HTR-8/SVneo (cell line): Measurements from ENCODE around the gene PSMB10.

ENCODE experiments used
- DNase-seq: peaks from one replicate; pipeline ENCODE4 v3.0.0; 2011; ENCODE audit warnings: low spot score, mixed read lengths; ENCODE audit not compliant: insufficient read length
- FAIRE-seq: peaks from 2 replicates; lab custom pipeline; 2011; peaks lifted over from hg19 to GRCh38; lab: Jason Lieb, UNC

PSMB10 gene

DNA sequence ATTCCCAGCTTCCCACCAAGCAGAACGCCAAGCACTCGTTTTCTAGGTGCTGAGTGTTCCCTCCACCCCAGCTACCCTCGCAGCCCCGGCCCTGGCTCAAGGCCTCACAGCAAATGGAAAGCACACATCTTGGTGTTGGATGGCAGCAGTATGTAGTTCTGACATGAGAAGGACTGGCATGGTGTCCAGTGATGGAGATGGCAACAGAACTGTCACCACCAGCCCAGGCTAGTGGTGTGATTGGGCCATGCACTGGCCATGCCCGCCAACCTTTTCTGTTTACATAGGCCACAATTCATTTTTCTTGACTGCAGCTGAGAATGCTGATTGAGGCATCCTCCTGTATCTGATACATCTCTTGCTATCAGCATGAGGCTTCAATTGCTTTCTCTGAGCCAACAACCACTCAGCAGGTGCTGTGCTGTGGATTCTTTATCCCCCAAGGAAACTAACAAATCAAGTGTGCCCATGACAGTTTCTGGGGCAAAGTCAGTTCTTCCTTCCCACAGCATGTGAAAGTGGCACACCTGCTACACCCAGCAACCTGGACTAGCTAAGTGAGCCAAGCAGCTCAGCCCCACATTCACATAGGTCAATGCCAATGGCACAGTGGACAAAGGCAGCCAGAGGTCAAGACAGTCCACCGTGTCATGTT, 28.0 kb upstream of the PSMB10 start:
- no peak for FAIRE-seq
- DNase-seq = no peak

DNA sequence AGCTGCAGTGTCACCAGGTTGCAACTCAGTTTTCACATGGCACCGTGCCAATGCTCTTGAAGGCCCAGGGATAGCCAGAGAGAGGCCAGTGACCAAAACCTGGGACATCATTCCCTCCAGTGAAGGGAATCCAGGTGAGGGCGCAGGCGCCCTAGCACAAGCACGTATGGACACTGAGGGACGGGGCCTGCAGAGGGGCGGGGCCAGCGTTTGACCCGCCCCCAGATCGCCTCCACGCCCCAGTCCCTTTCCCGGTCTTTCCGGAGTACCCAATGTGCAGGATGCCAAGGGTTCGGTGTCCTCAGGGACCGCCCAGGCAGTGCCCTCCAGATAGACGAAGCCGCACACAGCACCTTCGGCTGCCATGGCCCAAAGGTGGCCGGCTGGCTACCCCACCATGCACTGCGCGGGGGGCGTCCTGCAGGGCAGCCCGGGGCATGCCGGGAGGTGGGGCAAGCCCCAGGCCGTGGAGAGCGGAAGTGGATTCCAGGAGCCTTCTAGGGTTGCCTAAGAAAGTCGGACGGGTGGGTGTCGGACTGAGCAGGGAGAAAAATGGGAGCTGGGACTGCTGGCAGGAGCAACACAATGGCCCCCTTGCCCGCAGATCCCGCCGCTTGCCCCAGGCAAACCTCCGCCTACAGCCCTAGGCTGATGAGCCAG, 27.1 kb upstream of the PSMB10 start:
- no peak for DNase-seq
- FAIRE-seq = no peak

- DNase-seq = no peak
- no peak for FAIRE-seq
Observed at GRCh38 chr16:67963292-67963661, 26.6 kb upstream of the PSMB10 start.

DNA sequence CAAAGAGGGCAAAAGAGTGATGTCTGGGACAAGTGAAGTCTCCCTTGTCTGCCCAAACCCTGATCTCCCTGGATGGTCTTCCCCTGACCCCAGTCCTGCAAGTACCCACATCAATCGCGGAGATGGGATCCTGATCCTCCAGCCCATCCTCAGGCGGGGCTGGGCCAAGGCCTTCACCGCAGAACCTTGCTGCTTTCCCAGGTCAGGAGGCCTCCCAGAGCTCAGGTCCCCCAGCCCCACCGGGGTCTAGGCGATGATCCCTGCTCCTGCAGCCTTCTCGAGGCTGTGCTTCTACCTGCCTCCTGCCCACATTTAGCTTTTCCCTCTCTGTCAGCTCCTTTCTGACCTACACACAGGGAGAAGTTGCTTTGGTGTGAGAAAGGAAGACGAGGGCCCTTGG, 25.5 kb upstream of the PSMB10 start:
- DNase-seq (no peak), FAIRE-seq (peak; percentile 20)

GRCh38 chr16:67961551-67961957, 24.9 kb upstream of the PSMB10 start:
- no peak for DNase-seq
- FAIRE-seq = no peak

DNA sequence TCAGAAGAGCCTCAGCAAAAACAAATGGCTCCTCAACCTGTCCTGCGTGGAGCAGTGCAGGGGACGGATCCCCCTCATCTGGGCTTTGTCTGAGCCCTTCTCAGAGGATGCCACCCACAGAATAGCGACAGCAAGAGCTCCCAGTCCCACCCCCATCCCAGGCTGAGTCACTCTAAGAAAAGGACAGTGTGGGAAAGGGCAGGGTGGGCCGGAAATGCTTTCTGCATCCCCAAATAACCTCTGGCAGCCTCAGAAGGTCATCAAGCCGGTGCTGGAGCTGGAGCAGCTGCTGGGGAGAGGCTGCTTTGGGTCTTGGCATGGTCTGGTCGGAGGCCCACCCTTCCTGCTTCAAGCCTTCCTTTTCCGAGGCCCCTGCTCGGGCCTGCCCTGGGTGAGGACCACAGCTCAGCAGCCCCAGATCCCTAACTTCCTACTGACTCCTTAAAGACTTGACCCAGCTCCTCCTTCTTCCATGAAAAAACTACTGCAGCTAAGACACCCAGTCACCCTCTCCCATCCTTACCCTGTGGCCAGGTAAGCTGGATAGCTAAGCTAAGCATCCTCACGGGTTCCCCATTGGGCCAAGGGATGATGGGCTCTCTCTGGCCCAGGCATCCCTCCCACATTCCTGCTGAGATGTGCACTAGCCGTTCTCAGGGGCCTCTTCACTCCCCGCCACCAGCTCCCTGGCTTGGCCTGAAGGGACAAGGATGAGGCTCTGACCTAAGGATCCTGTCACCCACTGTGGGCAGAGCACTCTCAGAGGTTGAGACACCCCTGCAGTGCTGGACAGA, 23.1 kb upstream of the PSMB10 start:
- FAIRE-seq = no peak

DNA sequence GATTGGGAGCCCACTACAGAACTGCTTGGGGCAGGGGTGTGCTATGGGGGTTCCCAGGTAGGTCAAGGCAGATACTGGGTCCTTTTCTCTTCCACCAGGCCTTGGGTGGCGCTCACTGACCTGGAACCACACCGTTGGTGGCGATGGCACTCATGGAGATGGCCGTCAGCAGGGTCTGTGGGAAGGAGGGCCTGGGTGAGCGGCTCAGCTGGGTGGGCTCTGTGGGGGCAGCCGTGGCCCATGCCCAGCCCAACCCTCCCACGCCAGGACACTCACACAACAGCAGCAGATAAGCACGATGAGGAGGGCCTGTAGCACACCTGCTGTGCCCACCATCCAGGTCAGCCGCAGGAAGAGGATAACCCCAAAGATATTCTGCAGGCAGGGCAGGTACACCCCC, 21.0 kb upstream of the PSMB10 start:
- FAIRE-seq = no peak
- no peak for DNase-seq

More for the DNA sequence above, 23.1 kb upstream of the PSMB10 start:
- DNase-seq = peak; percentile 66

DNA sequence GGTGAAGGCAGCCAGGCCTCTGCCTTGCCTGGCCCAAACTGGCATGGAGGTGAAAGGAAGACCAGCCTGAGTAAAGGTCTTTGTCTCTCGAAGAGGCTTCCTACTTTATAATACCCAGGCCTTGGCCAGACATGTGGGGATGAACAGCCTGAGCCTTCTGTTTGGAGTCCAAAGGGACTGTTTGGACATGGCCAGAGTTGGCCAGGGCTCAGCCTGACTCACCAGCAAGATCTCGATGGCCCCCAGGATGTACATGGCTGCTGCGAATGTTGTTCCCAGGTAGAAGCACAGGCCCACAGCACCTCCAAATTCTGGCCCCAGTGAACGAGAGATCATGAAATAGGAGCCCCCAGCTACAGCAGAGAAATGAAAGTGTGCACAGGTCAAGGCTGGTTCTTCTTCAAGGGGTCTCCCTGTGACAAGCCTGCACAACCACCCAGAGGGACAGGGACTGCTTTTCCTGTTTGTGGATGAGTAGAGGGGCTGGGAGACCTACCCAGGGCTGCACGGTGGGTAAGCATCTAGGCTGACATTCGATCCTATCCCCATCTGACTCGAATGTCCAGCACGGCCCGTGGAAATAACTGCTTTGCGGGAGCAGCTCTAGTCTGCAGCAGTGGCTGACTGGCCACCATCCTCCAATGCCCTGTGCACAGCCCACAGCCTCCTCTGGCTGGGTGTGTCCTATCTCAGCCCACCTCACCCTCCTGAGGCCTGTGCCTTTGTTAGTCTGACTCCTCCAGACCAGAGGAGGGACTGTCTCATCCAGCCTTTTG, 18.0 kb upstream of the PSMB10 start:
- FAIRE-seq (no peak), DNase-seq (no peak)

DNA sequence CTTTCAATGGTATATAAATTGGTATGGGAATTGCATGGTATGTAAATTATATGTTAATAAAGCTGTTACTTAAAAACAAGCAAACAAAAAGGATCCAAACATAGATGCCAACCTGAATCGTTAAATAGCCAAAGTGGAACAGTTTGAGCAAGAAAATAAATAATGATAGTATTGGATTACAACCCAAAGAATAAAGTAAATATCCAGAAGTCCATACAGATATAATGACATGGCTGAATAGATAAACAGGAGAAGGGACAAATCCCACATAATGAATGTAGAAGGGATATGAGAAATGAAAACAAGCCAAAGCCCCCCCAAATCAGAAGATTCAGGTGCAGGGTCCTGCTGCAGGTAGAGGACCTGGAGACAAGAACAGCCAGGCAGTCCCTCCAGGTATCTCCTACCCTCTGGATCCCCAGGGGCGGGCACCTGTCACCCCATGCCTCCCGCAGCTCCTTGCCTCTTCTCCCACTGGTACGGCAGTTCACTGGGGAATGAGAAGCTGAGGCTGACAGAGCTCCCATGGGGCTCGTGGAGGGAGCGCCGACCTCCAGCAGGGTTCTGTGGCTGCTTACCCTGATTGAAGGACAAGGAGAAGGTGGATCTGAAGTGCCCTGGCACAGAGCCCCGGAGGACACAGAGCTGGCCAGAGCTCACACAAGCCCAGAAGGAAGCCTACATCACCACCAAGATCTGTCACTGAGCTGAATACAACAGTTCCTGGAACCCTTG, 17.2 kb upstream of the PSMB10 start:
- FAIRE-seq = no peak

GRCh38 chr16:67951485-67951884, 14.8 kb upstream of the PSMB10 start:
- no peak for DNase-seq
- FAIRE-seq = no peak

More for the DNA sequence above, 17.2 kb upstream of the PSMB10 start:
- no peak for DNase-seq

DNA sequence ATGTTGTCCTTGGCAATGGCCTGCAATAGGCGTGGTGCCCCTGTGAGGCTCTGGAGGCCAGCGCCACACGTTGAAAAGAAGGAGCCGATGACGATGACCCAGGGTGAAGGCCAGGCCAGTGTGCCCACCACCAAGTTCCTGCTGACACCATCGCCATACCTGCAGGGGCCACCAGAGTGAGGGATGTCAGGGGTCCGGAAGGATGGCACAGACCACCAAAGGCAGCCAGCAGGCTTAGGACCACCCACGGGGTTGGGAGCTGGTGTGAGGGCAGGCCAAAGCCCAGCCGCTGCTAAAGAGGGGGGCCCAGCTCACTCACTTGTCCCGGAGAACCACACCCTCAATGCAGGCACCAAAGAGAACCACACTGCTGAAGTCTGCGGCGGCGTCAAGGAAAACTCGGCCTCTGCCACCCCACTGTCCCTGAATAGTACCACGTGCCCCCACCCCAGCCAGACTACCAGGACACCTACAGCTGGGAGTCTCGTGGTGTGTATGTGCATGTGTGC, 13.7 kb upstream of the PSMB10 start:
- no peak for FAIRE-seq
- DNase-seq = no peak

GRCh38 chr16:67949645-67950044, 13.0 kb upstream of the PSMB10 start:
- peak; percentile 40 for FAIRE-seq
- no peak for DNase-seq

DNA sequence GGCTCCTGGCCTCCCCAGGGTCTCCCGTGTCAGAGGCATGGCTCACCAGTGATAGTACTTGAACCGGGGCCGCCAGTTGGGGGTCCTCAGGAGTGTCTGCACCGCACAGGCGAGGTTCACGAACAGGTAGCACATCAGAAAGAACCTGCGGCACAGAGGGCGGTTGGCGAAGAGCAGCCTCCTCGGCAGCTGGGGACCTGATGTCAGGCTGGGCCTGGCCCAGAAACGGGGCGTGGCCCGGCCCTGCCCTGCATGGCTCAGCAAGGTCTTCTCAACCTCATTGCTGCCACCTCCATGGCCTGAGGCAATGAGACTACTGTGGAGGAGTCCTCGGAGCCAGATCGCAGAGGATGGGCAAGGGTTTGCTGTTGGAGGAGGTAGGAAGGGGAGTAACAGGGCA, 11.4 kb upstream of the PSMB10 start:
- FAIRE-seq (no peak), DNase-seq (no peak)

GRCh38 chr16:67946966-67947558, 10.4 kb upstream of the PSMB10 start:
- DNase-seq = no peak
- FAIRE-seq = no peak

DNA sequence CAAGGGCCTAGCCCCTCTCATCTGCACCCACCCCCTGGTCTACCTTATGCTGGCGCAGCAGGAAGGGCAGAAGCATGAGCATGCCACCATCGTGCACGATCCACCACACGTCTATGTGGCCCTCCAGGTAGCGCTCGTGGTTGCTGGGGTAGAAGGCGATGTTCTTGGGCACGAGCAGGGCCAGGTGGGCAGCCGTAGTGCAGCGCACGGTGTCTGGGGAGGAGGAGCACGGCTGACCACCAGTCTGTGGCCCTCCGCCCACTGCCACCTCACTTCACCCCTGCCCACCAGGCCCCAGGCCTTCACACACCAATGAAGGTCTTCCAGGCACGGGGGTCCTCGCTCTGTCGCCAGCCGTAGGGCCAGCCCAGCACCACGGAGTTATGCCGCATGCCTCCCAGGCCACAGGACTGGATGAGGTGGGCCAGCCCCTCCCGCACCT, 9.5 kb upstream of the PSMB10 start:
- FAIRE-seq (peak; percentile 33), DNase-seq (no peak)

- no peak for DNase-seq
Observed at GRCh38 chr16:67945392-67945933, 8.8 kb upstream of the PSMB10 start.

GRCh38 chr16:67944690-67945391, 8.2 kb upstream of the PSMB10 start:
- FAIRE-seq (no peak), DNase-seq (no peak)

More at GRCh38 chr16:67945392-67945933, 8.8 kb upstream of the PSMB10 start:
- FAIRE-seq = no peak
